Ovary (tissue), 9 donors: ENCODE data around the gene GBF1. TPM values are rescaled to one million over a fixed set of nuclear protein-coding genes. Genes with fewer than 3 reads are reported as not detected.

Source experiments
- DNase-seq, 5 donors: peaks; one replicate each; pipeline ENCODE4 v3.0.0-alpha.2; 2019 to 2020
- H3K27ac ChIP-seq, 2 donors: fragments of 200-600 bp; one replicate each; pipeline versions ENCODE4 v1.5.1 to v1.8.0; 2019 to 2022
- H3K27me3 ChIP-seq: fragments of 200-600 bp; one replicate; pipeline ENCODE4 v1.8.0; 2022
- H3K36me3 ChIP-seq: fragments of 200-600 bp; sonication (generic); one replicate; pipeline ENCODE4 v1.5.1; 2019
- H3K4me1 ChIP-seq: one replicate; pipeline ENCODE4 v1.8.1; 2013; ENCODE audit warnings: mild to moderate bottlenecking, moderate library complexity; ENCODE audit not compliant: insufficient read depth
- H3K4me3 ChIP-seq: fragments of 200-600 bp; sonication (generic); one replicate; pipeline ENCODE4 v1.5.1; 2017
- H3K9me3 ChIP-seq, 2 donors: fragments of 200-600 bp in 1 of 2; sonication (generic) in 1 of 2; one replicate each; pipeline versions ENCODE4 v1.5.1 to v1.8.1; 2013 to 2019; ENCODE audit warnings: mild to moderate bottlenecking in 1 of 2, moderate library complexity in 1 of 2
- CTCF ChIP-seq, 3 donors: fragments of 450-650 bp in 2 of 3; fragments of 200-600 bp in 1 of 3; IDR thresholded peaks; one replicate each; pipeline versions ENCODE4 v1.5.1 to v1.8.0; 2016 to 2022; ENCODE audit warnings: antibody characterized with exemption in 3 of 3, mild to moderate bottlenecking in 1 of 3
- EP300 ChIP-seq: sonication (generic); formaldehyde crosslinking; IDR thresholded peaks from one replicate; pipeline ENCODE4 v1.6.1; 2017; ENCODE audit warnings: antibody characterized with exemption
- POLR2A ChIP-seq: fragments of 450-650 bp; IDR thresholded peaks from one replicate; pipeline ENCODE4 v1.6.1; 2017; ENCODE audit warnings: antibody characterized with exemption, mild to moderate bottlenecking, moderate library complexity
- WGBS, 3 donors: extraction: QIAGEN DNeasy Blood & Tissue Kit in 1 of 3; methylation state at CpG; one replicate each; pipeline versions ENCODE4 v1.1.5 to v1.1.7; 2013 to 2017; 5-methylcytosine and 5-hydroxymethylcytosine counted together
- intact Hi-C, 4 donors: fragments of 100-400 bp; cut with DNase I; formaldehyde crosslinking; loops; one replicate each; pipeline versions ENCODE4 v1.11.0 to v1.15.1; 2022 to 2023
- polyA plus RNA-seq, 2 donors: library from polyadenylated mRNA; stranded (reverse); fragments of 200-250 nt in 1 of 2; fragments of 350-450 nt in 1 of 2; fragmentation: Illumina TruSeq in 1 of 2; extraction: RNeasy Lipid Tissue Mini Kit (QIAGEN cat#74804) in 1 of 2; gene quantifications; one replicate each; pipeline ENCODE4 v1.2.3, GENCODE V29; 2013 to 2014
- total RNA-seq, 7 donors: library from RNA; depleted of rRNA in 2 of 7; stranded (reverse); fragments of >200 nt in 2 of 7; fragmentation: NEBNext Ultra II Directional in 3 of 7; extraction: Animal tissue kit (Norgen Biotek cat#: 25700) in 3 of 7; gene quantifications; one replicate each; pipeline versions ENCODE4 v1.1.0 to v1.2.4, GENCODE V29; 2016 to 2023
- donor health status: DM: no; HTN: no; CAD: no; lungs with moderate emphysema.
- donor health status: DM: no; HTN: no; CAD: no.
- donor health status: Bipolar disorder and iron deficiency.
- donor health status: DM: yes; HTN: yes; CAD: no.
- donor health status: DM: no; HTN: no; CAD: no.
- donor health status: DM: yes; HTN: yes; CAD: no.

The GBF1 gene
- total and polyA plus RNA-seq, 9 donors = 13.2 to 43.2 (median 34.4) TPM

GRCh38 chr10:102394079-102394800 is 148.9 kb downstream of the GBF1 start:
- 0 to 1% (median 0%) methylated on average over 62 to 71 of the region's 71 CpGs for WGBS, 3 donors
- no peaks in the 10 kb centered on the region for H3K9me3 ChIP-seq
- peak overlapping the region; percentile 92 to 97 for H3K27ac ChIP-seq
- TF ChIP-seq CTCF (IDR thresholded peaks at IDR 0.05) (peak; percentile 96 to 99 (median 99)), POLR2A (peak; percentile 86), EP300 (peak; percentile 71)
- H3K27me3 ChIP-seq = no peaks in the 10 kb centered on the region
- peak overlapping the region; percentile 75 for H3K4me3 ChIP-seq
- H3K4me1 ChIP-seq = peaks cover 6% of the 10 kb centered on the region
- H3K36me3 ChIP-seq = no peaks in the 10 kb centered on the region
- intact Hi-C loops = loop anchor here in 2 of 4 donors (5.0 to 10.0 kb wide), 2 partner anchors 188 to 191 kb away; no protein-coding TSS in a partner anchor
- DNase-seq = peak; percentile 92 to 96 (median 94)

- no peak for TF ChIP-seq CTCF (IDR thresholded peaks at IDR 0.05)
- no peak for TF ChIP-seq EP300
- TF ChIP-seq POLR2A = no peak
- DNase-seq = peak in 1 of 5 donors; percentile 67
- intact Hi-C loops = loop anchor here in 2 of 4 donors (5.0 to 10.0 kb wide), 3 partner anchors 87 to 190 kb away; no protein-coding TSS in a partner anchor
- no peaks in the 10 kb centered on the region for H3K36me3 ChIP-seq
- no peaks in the 10 kb centered on the region for H3K27me3 ChIP-seq
- peak overlapping the region; percentile 75 for H3K4me3 ChIP-seq
- 1% methylated on average over 35 of the region's 35 CpGs for WGBS, 3 donors
- no peaks in the 10 kb centered on the region for H3K9me3 ChIP-seq
- H3K27ac ChIP-seq = peak overlapping the region; percentile 92 to 97
- H3K4me1 ChIP-seq = peaks cover 9% of the 10 kb centered on the region
Measured at GRCh38 chr10:102394801-102395399, 149.6 kb downstream of the GBF1 start.

- Histone ChIP-seq H3K4me3 (peak within 1 kb of the TSS; percentile 75), H3K36me3 (no peaks in the 10 kb centered on the region), H3K4me1 (peaks cover 11% of the 10 kb centered on the region), H3K9me3 (no peaks in the 10 kb centered on the region), H3K27ac (peak within 1 kb of the TSS; percentile 92 to 97), H3K27me3 (no peaks in the 10 kb centered on the region)
- intact Hi-C loops = loop anchor here in 1 of 4 donors (5.0 to 10.0 kb wide), 2 partner anchors 87 to 189 kb away; no protein-coding TSS in a partner anchor
- WGBS, 3 donors = 0 to 1% (median 0%) methylated on average over 35 to 42 of the region's 42 CpGs
- peak; percentile 92 for TF ChIP-seq POLR2A
- peak; percentile 80 for TF ChIP-seq EP300
- no peak for TF ChIP-seq CTCF (IDR thresholded peaks at IDR 0.05)
- peak; percentile 88 to 95 (median 94) for DNase-seq
Measured at GRCh38 chr10:102395400-102396316, 150.3 kb downstream of the GBF1 start, which contains the start of gene NFKB2. NFKB2 (plus strand) TSS chr10:102395705; CDS start chr10:102395960, 255 bp downstream.

- Histone ChIP-seq H3K27ac (peak overlapping the region; percentile 92 to 97), H3K4me3 (peak overlapping the region; percentile 75), H3K27me3 (no peaks in the 10 kb centered on the region), H3K4me1 (peaks cover 11% of the 10 kb centered on the region), H3K36me3 (no peaks in the 10 kb centered on the region), H3K9me3 (no peaks in the 10 kb centered on the region)
- intact Hi-C loops = loop anchor here in 1 of 4 donors (5.0 to 10.0 kb wide), 2 partner anchors 86 to 189 kb away; no protein-coding TSS in a partner anchor
- WGBS, 3 donors = 35 to 37% (median 35%) methylated on average over 4 of the region's 4 CpGs
- no peak for TF ChIP-seq EP300
- TF ChIP-seq POLR2A = no peak
- TF ChIP-seq CTCF (IDR thresholded peaks at IDR 0.05) = no peak
- DNase-seq = no peak
Measured at GRCh38 chr10:102396317-102396650, 151.0 kb downstream of the GBF1 start.
